Stimulated activated naive CD8-positive, alpha-beta T cell treated with anti-CD3 and anti-CD28 coated beads, Interleukin-15, Interleukin-2, amounts not matched to agents 100 ng/mL and 50 ng/mL, for 24 hours (primary cell): Measurements from ENCODE around the gene FAM174C.

Source experiments
- H3K27ac Mint-ChIP-seq: one replicate; pipeline ENCODE4 v1.8.0; 2021; ENCODE audit warnings: mild to moderate bottlenecking, mixed read lengths
- H3K27me3 Mint-ChIP-seq: one replicate; pipeline ENCODE4 v1.8.0; 2021; ENCODE audit warnings: mixed read lengths
- H3K36me3 Mint-ChIP-seq: one replicate; pipeline ENCODE4 v1.8.0; 2021; ENCODE audit warnings: low read depth, mixed read lengths
- H3K4me1 Mint-ChIP-seq: one replicate; pipeline ENCODE4 v1.8.0; 2021; ENCODE audit warnings: low read depth, mixed read lengths
- H3K4me3 Mint-ChIP-seq: one replicate; pipeline ENCODE4 v1.8.0; 2021; ENCODE audit warnings: mild to moderate bottlenecking, mixed read lengths
- H3K9me3 Mint-ChIP-seq: one replicate; pipeline ENCODE4 v1.8.0; 2021; ENCODE audit warnings: mixed read lengths

The FAM174C gene

GRCh38 chr19:1278713-1279660 lies 3.7 kb downstream of the FAM174C start:
- Mint-ChIP-seq H3K36me3 (peaks cover 18% of the 10 kb centered on the region), H3K4me3 (no peak overlapping the region), H3K4me1 (peaks cover 22% of the 10 kb centered on the region), H3K27me3 (no peaks in the 10 kb centered on the region), H3K9me3 (no peaks in the 10 kb centered on the region), H3K27ac (no peak overlapping the region)

DNA sequence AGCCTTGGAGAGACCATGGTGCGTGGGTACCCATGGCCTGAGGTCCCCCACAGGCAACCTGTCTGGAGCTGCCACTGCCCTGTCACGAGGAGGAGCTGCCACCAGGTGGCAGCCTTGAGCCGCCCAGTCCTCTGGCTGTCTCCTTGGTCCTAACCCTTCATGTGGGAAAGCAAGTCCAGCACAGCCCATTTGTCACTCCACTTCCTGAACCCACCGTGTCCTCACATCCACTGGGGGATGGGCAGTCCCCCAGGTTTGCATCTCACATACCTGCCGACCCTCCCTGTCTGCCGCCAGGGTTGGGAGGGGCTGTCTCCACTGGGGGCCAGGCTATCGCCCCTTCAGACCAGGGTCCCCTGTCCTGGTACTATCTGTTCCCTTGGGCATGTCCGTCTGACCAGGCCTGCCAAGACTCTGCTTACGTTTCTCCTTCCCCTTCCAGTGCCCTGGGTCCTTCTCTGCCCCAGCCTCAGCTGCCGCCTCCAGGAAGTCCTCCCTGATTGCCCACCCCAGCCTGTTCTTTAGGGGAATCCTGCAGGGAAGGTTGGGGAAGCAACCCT lies 4.5 kb downstream of the FAM174C start:
- Mint-ChIP-seq H3K36me3 (peaks cover 13% of the 10 kb centered on the region), H3K4me1 (peaks cover 17% of the 10 kb centered on the region), H3K27ac (no peak overlapping the region), H3K27me3 (peaks cover 9% of the 10 kb centered on the region), H3K9me3 (no peaks in the 10 kb centered on the region), H3K4me3 (peak overlapping the region; percentile 6)

GRCh38 chr19:1280636-1281568 lies 5.6 kb downstream of the FAM174C start:
- H3K36me3 Mint-ChIP-seq: peaks cover 13% of the 10 kb centered on the region
- H3K4me1 Mint-ChIP-seq: peaks cover 17% of the 10 kb centered on the region
- no peak overlapping the region for H3K4me3 Mint-ChIP-seq
- no peak overlapping the region for H3K27ac Mint-ChIP-seq
- H3K27me3 Mint-ChIP-seq: peaks cover 12% of the 10 kb centered on the region
- no peaks in the 10 kb centered on the region for H3K9me3 Mint-ChIP-seq

DNA sequence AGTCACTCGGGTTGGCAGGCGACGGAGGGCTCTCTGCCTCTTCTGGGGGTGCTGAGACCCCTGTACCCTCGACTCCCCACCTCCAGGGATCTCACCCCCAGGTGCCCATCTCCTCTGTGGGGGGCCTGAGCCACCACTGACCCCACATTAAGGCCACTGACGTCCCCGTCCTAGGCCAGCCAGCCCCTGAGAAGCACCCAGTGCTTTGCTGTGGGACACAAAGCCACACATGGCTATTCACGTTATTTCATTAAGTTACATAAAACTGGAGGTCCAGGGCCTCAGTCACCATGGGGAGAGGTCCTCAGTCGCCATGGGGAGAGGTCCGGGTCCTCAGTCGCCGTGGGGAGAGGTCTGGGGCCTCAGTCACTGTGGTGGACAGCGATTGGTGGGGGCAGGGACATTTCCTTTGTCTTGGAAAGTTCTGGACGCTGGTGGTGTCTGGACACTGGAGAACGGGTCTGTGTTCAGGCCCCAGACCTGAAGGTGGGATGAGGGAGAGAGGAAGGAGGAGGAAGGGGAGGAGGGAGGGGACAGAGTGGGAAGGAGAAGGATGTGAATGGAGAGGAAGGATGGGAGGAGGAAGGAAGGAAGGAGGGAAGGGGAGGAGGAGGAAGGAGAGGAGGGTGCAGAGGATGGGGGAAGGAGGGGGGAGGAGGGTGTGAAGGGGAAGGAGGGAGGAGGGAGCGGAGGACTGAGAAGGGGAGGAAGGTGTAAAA lies 6.4 kb downstream of the FAM174C start:
- H3K4me1 Mint-ChIP-seq: peaks cover 14% of the 10 kb centered on the region
- no peaks in the 10 kb centered on the region for H3K9me3 Mint-ChIP-seq
- H3K27me3 Mint-ChIP-seq: peaks cover 16% of the 10 kb centered on the region
- peaks cover 9% of the 10 kb centered on the region for H3K36me3 Mint-ChIP-seq
- no peak overlapping the region for H3K27ac Mint-ChIP-seq
- H3K4me3 Mint-ChIP-seq: no peak overlapping the region

- H3K27ac Mint-ChIP-seq: no peak overlapping the region
- H3K27me3 Mint-ChIP-seq: peaks cover 16% of the 10 kb centered on the region
- H3K4me3 Mint-ChIP-seq: no peak overlapping the region
These were observed 7.4 kb downstream of the FAM174C start for GRCh38 chr19:1282588-1283206.

DNA sequence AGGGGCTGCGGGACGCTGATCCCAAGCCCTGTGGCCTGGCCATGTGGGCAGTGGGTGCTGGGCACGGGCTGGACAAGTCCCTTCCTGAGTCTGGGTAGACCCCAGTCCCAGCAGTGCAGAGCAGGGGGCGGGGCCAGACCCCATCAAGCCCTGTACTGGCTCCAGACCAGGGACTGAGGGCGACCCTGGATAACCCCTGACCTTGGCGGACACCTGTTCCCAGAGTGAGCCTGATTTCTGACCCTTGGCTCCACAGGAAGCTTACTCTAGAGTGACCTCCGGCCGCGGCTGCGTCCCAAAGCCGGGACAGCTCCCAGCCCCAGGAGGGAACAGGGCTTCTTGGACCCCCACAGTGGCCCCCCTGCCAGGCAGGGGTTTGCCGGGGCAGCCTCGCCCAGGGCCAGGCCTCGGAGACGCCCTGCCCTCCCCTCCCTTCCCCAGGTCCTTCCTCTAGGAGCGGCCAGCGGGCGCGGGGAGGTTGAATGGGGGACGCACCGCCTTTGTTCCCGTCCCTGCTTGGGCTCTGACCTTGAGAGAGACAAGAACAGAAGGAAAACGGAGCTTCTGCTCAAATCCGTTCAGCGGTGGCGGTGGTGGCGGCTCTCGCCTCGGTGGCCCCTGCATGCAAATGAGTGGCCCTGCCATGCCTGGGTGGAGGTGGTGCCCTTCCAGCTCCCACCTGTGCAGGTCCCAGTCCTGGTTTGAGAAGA lies 8.0 kb downstream of the FAM174C start:
- Mint-ChIP-seq H3K9me3 (no peaks in the 10 kb centered on the region), H3K27ac (no peak overlapping the region), H3K27me3 (peaks cover 19% of the 10 kb centered on the region), H3K4me1 (peaks cover 6% of the 10 kb centered on the region), H3K36me3 (no peaks in the 10 kb centered on the region), H3K4me3 (no peak overlapping the region)

More at GRCh38 chr19:1282588-1283206, 7.4 kb downstream of the FAM174C start:
- Mint-ChIP-seq H3K9me3 (no peaks in the 10 kb centered on the region), H3K4me1 (peaks cover 10% of the 10 kb centered on the region), H3K36me3 (peaks cover 5% of the 10 kb centered on the region)

GRCh38 chr19:1283917-1284292 lies 8.6 kb downstream of the FAM174C start:
- H3K4me1 Mint-ChIP-seq: peaks cover 6% of the 10 kb centered on the region
- H3K4me3 Mint-ChIP-seq: no peak overlapping the region
- peaks cover 20% of the 10 kb centered on the region for H3K27me3 Mint-ChIP-seq
- no peaks in the 10 kb centered on the region for H3K36me3 Mint-ChIP-seq
- H3K9me3 Mint-ChIP-seq: no peaks in the 10 kb centered on the region
- no peak overlapping the region for H3K27ac Mint-ChIP-seq

- peaks cover 6% of the 10 kb centered on the region for H3K4me1 Mint-ChIP-seq
- H3K27ac Mint-ChIP-seq: no peak overlapping the region
- peaks cover 23% of the 10 kb centered on the region for H3K27me3 Mint-ChIP-seq
- no peaks in the 10 kb centered on the region for H3K9me3 Mint-ChIP-seq
- H3K36me3 Mint-ChIP-seq: no peaks in the 10 kb centered on the region
- peak overlapping the region; percentile 6 for H3K4me3 Mint-ChIP-seq
These were observed 9.1 kb downstream of the FAM174C start for GRCh38 chr19:1284293-1284978.

DNA sequence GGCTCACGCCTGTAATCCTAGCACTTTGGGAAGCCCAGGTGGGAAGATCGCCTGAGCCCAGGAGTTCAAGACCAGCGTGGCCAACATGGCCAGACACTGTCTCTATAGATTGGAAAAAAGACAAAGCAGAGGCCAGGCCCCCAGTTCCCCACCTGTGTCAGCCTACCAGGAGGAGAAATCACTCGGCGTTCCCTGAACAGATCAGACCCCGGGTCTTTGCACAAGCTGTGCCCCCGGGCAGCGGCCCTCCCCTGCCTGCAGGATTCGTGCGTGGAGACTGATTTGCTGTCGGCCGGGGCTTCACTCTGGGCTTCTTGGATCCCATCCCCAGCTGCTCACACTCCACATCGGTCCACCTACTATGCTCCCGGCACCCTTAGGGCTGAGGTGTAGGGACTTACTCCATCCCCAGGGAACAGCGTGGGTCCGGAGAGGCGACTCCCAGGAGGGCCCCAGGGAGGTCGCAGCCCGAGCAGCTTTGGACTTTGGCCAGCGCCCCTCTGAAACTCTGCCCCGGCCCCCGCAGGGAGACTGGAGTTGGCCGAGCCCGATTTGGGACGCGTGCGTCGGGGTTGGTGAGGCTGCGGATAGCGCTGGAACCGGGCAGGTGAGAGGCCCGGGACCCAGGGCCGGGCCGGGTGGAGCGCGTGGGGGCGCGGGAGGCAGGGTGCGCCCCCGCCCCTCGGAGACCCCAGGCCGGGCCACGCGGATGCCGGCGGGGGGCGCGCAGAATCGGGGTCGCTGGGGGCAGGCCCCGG lies 9.8 kb downstream of the FAM174C start:
- Mint-ChIP-seq H3K36me3 (no peaks in the 10 kb centered on the region), H3K27me3 (peaks cover 23% of the 10 kb centered on the region), H3K9me3 (no peaks in the 10 kb centered on the region), H3K4me1 (no peaks in the 10 kb centered on the region), H3K27ac (no peak overlapping the region), H3K4me3 (peak overlapping the region; percentile 6)

GRCh38 chr19:1285737-1286360 lies 10.5 kb downstream of the FAM174C start, which contains the start of gene EFNA2:
Gene EFNA2 (plus strand): TSS chr19:1285873. CDS start chr19:1286169, 296 bp downstream.
- Mint-ChIP-seq H3K36me3 (no peaks in the 10 kb centered on the region), H3K27me3 (peaks cover 23% of the 10 kb centered on the region), H3K4me3 (peak within 1 kb of the TSS; percentile 20), H3K4me1 (no peaks in the 10 kb centered on the region), H3K9me3 (no peaks in the 10 kb centered on the region), H3K27ac (no peak within 1 kb of the TSS)

DNA sequence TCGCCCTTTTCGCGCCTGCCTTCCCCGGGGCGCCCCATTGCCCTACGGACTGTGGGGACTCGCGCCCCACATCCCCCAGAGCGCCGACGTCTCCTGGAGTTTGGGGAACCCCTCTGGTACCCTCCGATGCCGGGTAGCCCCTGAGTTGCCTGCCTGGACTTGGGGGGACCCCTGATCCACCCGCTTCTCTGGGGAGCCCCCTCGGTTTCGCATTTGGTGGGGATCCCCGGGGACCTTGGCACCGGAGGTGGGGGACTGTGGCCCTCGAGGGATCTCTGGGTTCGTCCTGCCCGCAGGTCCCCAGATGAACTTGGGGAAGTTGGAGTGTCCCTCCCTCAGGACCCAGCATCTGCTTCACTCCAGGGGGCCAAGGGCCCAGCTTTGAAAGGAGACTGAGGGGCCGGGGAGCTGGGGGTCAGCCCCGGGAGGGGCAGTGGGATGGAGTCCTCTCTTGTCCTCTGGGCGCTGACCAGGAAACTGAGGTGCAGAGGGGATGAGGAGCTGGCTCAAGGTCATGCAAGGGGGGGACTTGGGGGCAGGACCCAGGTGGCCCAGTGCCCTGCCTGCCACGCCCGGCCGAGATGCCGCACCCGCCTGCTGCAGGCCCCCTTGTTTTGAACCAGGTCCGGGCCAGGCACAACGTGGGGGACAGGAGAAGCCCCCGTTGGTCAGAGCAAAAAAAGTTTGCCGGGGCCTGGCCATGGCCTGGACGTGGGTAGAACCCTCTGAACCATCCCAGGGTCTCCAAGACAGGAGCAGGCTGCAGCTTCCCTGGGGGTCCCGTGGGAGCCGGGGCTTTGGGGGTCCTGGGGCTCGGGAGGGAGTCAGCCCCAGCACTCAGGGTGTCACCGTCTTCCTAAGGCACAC lies 11.4 kb downstream of the FAM174C start:
- Mint-ChIP-seq H3K36me3 (no peaks in the 10 kb centered on the region), H3K4me3 (peak overlapping the region; percentile 20), H3K27me3 (peaks cover 23% of the 10 kb centered on the region), H3K27ac (no peak overlapping the region), H3K9me3 (no peaks in the 10 kb centered on the region), H3K4me1 (no peaks in the 10 kb centered on the region)
